NCI-H526 (cell line): ENCODE measurements around the gene AKAP6.
A peak's percentile ranks its signal among the peaks of the same experiment; 100 is the strongest.
"Not testable (repeated sequence)": the region's sequence is repeated elsewhere in the genome, so short reads cannot be mapped to it uniquely, and the experiment has no call there.

Experiments used
- DNase-seq, 2 experiments: peaks; one replicate each; lab custom pipeline; 2025; lab: John Stamatoyannopoulos, UW

The AKAP6 gene

GRCh38 chr14:32761381-32761968 lies 432.4 kb downstream of the AKAP6 start:
- DNase-seq, result no peak

- no peak for DNase-seq
Measured at GRCh38 chr14:32762886-32763285, 433.8 kb downstream of the AKAP6 start.

GRCh38 chr14:32763673-32764072 lies 434.6 kb downstream of the AKAP6 start:
- no peak for DNase-seq

- DNase-seq, result no peak
Measured at GRCh38 chr14:32764131-32764530, 435.0 kb downstream of the AKAP6 start.

- DNase-seq, result no peak
Measured at GRCh38 chr14:32770422-32770821, 441.3 kb downstream of the AKAP6 start.

GRCh38 chr14:32774214-32774613 lies 445.1 kb downstream of the AKAP6 start:
- DNase-seq, result no peak

- DNase-seq, result no peak
Measured at GRCh38 chr14:32779840-32780239, 450.7 kb downstream of the AKAP6 start.

- no peak for DNase-seq
Measured at GRCh38 chr14:32784405-32784804, 455.3 kb downstream of the AKAP6 start.

- DNase-seq, result no peak
Measured at GRCh38 chr14:32785585-32785984, 456.5 kb downstream of the AKAP6 start.

GRCh38 chr14:32786886-32787285 lies 457.8 kb downstream of the AKAP6 start:
- no peak for DNase-seq

- DNase-seq, result not testable (repeated sequence)
Measured at GRCh38 chr14:32793033-32793432, 463.9 kb downstream of the AKAP6 start.

- no peak for DNase-seq
Measured at GRCh38 chr14:32800320-32800719, 471.2 kb downstream of the AKAP6 start.

GRCh38 chr14:32802295-32802694 lies 473.2 kb downstream of the AKAP6 start:
- no peak for DNase-seq

- no peak for DNase-seq
Measured at GRCh38 chr14:32805979-32806378, 476.9 kb downstream of the AKAP6 start.

- DNase-seq, result peak; percentile 52 to 58
Measured at GRCh38 chr14:32808644-32809043, 479.5 kb downstream of the AKAP6 start.

- no peak for DNase-seq
Measured at GRCh38 chr14:32809255-32809654, 480.2 kb downstream of the AKAP6 start.

- DNase-seq, result no peak
Measured at GRCh38 chr14:32813401-32813800, 484.3 kb downstream of the AKAP6 start.

GRCh38 chr14:32814721-32815120 lies 485.6 kb downstream of the AKAP6 start:
- no peak for DNase-seq

- no peak for DNase-seq
Measured at GRCh38 chr14:32816588-32816987, 487.5 kb downstream of the AKAP6 start.

GRCh38 chr14:32817780-32818179 lies 488.7 kb downstream of the AKAP6 start:
- DNase-seq, result peak in 1 of 2 experiments; percentile 37

GRCh38 chr14:32818581-32818980 lies 489.5 kb downstream of the AKAP6 start:
- DNase-seq, result no peak

- DNase-seq, result no peak
Measured at GRCh38 chr14:32820181-32820580, 491.1 kb downstream of the AKAP6 start.

GRCh38 chr14:32820682-32821081 lies 491.6 kb downstream of the AKAP6 start:
- DNase-seq, result no peak

- no peak for DNase-seq
Measured at GRCh38 chr14:32821964-32822653, 493.0 kb downstream of the AKAP6 start.
